Esophagus squamous epithelium (tissue), 5 donors: ENCODE measurements around the gene PIAS2. TPM values are rescaled to one million over a fixed set of nuclear protein-coding genes. Genes with fewer than 3 reads are reported as not detected.

Experiments
- DNase-seq: peaks from one replicate; lab custom pipeline; 2025; lab: John Stamatoyannopoulos, UW
- H3K27ac ChIP-seq, 4 donors: fragments of 200-600 bp; sonication (generic); one replicate each; pipeline ENCODE4 v1.5.1; 2016 to 2019; ENCODE audit warnings: mild to moderate bottlenecking in 1 of 4
- H3K27me3 ChIP-seq, 4 donors: fragments of 200-600 bp; sonication (generic); 1 replicate in 3 of 4; 2 replicates in 1 of 4; pipeline versions ENCODE4 v1.5.1 to v1.6.0; 2017 to 2021; ENCODE audit warnings: antibody characterized with exemption in 1 of 4
- H3K36me3 ChIP-seq, 3 donors: fragments of 200-600 bp; sonication (generic); one replicate each; pipeline ENCODE4 v1.5.1; 2016 to 2019
- H3K4me1 ChIP-seq, 3 donors: fragments of 200-600 bp; sonication (generic); one replicate each; pipeline ENCODE4 v1.5.1; 2017 to 2019
- H3K4me3 ChIP-seq, 4 donors: fragments of 200-600 bp; sonication (generic); 1 replicate in 3 of 4; 2 replicates in 1 of 4; pipeline ENCODE4 v1.5.1; 2016 to 2019; ENCODE audit warnings: mild to moderate bottlenecking in 2 of 4, moderate library complexity in 1 of 4
- H3K9me3 ChIP-seq, 3 donors: fragments of 200-600 bp; sonication (generic); one replicate each; pipeline ENCODE4 v1.5.1; 2016 to 2019
- CTCF ChIP-seq, 6 experiments: fragments of 450-650 bp in 4 of 6; fragments of 200-600 bp in 2 of 6; sonication (generic) in 2 of 6; IDR thresholded peaks; one replicate each; pipeline ENCODE4 v1.5.1; 2016 to 2019; ENCODE audit warnings: antibody characterized with exemption in 6 of 6, mild to moderate bottlenecking in 4 of 6, moderate library complexity in 4 of 6
- POLR2A ChIP-seq, 4 donors: fragments of 450-650 bp; IDR thresholded peaks; one replicate each; pipeline ENCODE4 v1.6.1; 2017; ENCODE audit warnings: antibody characterized with exemption in 4 of 4, mild to moderate bottlenecking in 4 of 4, moderate library complexity in 3 of 4
- WGBS, 2 donors: methylation state at CpG; one replicate each; pipeline ENCODE4 v1.1.5; 2018; 5-methylcytosine and 5-hydroxymethylcytosine counted together
- intact Hi-C: fragments of 100-400 bp; cut with DNase I; formaldehyde crosslinking; loops from one replicate; pipeline ENCODE4 v1.15.0; 2022
- total RNA-seq, 4 donors: library from RNA; depleted of rRNA; stranded (reverse); fragments of >200 nt; gene quantifications; one replicate each; pipeline ENCODE4 v1.1.0, GENCODE V29; 2016
- donor health status: DM: yes; HTN: yes; CAD: no.

The PIAS2 gene
- total RNA-seq, 4 donors from 2014 or later, result 6.0 to 24.0 (median 12.0) TPM

- Histone ChIP-seq H3K4me1 (no peaks in the 10 kb centered on the region), H3K27ac (no peak overlapping the region), H3K4me3 (no peak overlapping the region), H3K36me3 (peaks cover 0 to 36% (median 5%) of the 10 kb centered on the region in 3 donors), H3K9me3 (no peaks in the 10 kb centered on the region), H3K27me3 (no peaks in the 10 kb centered on the region)
- DNase-seq, result no peak
- TF ChIP-seq POLR2A (IDR thresholded peaks at IDR 0.05), result no peak
- no peak for TF ChIP-seq CTCF (IDR thresholded peaks at IDR 0.05)
- intact Hi-C loops, result no loop called here
These were observed 60.3 kb downstream of the PIAS2 start for GRCh38 chr18:46856973-46857372.

DNA sequence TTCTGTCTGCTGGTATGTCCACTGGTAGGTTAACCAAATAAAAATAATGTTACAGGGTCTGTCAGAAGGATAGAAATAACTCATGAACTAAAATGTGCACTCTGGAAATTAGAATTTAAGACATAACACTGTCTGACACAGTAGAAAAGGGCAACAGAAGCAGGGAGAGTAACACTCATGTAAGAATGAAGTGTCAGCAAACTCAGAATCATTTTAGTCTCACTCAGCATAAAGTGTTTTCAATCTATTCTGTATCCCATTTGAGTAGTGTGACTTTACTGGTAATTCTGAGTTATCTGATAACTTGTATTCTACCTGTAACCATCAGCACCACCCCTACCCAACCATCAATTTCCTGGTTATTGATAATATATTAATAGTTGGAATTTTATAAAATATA, 68.3 kb downstream of the PIAS2 start:
- Histone ChIP-seq H3K27me3 (no peaks in the 10 kb centered on the region), H3K4me3 (no peak overlapping the region), H3K4me1 (no peaks in the 10 kb centered on the region), H3K27ac (no peak overlapping the region), H3K9me3 (no peaks in the 10 kb centered on the region), H3K36me3 (peaks cover 0 to 29% (median 0%) of the 10 kb centered on the region in 3 donors)
- no peak for TF ChIP-seq POLR2A (IDR thresholded peaks at IDR 0.05)
- no peak for TF ChIP-seq CTCF (IDR thresholded peaks at IDR 0.05)
- no peak for DNase-seq
- intact Hi-C loops, result no loop called here

DNA sequence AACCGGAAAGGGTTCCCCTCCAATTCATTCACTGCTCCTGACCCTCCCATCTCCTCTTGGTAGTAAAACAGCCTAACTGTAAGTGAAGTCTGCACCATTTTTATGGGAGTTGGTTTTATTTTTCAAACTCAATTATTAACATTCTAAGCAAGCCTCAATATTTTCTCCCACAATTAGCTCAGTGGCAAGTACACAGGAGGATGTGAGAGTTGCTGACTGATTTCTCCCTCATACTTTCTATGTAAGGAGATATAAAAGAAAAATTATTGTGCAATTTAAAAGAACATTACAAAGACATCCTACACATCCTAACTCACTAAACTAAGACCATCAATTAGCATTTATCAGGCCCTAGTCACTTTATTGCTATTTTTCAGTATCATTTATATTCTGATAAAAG, 73.9 kb downstream of the PIAS2 start:
- Histone ChIP-seq H3K27ac (no peak overlapping the region), H3K9me3 (no peaks in the 10 kb centered on the region), H3K27me3 (no peaks in the 10 kb centered on the region), H3K4me1 (no peaks in the 10 kb centered on the region), H3K36me3 (peaks cover 0 to 12% (median 0%) of the 10 kb centered on the region in 3 donors), H3K4me3 (no peak overlapping the region)
- TF ChIP-seq POLR2A (IDR thresholded peaks at IDR 0.05) (no peak), CTCF (IDR thresholded peaks at IDR 0.05) (no peak)
- 96 to 100% methylated on average over 1 of the region's 1 CpG for WGBS, 2 donors
- intact Hi-C loops, result no loop called here
- DNase-seq, result no peak

DNA sequence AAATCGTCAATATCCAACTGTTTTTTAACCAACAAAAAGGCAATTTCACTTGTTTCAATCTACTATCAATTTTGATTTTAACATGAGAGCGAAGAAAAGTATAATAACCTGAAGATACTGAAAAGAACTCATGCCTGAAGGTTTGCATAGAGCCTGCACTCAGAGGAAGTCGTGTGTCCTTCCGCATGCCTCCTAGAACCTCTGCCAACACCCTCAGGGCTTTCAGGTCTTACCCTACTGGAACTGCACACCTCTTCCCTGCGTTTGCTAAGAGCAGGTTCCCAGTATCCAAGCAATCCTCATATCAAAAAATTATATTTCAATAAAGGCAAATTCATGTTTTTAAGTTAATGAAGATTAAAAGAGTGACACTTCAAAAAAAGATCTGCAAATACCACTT, 74.7 kb downstream of the PIAS2 start:
- no peak overlapping the region for H3K27ac ChIP-seq
- H3K4me1 ChIP-seq, result no peaks in the 10 kb centered on the region
- no peak for TF ChIP-seq CTCF (IDR thresholded peaks at IDR 0.05)
- TF ChIP-seq POLR2A (IDR thresholded peaks at IDR 0.05), result no peak
- H3K36me3 ChIP-seq, result peaks cover 0 to 17% (median 0%) of the 10 kb centered on the region in 3 donors
- intact Hi-C loops, result no loop called here
- DNase-seq, result no peak
- H3K9me3 ChIP-seq, result no peaks in the 10 kb centered on the region
- H3K27me3 ChIP-seq, result no peaks in the 10 kb centered on the region
- whole genome bisulfite sequencing, 2 donors, result 60 to 64% methylated on average over 5 of the region's 5 CpGs
- H3K4me3 ChIP-seq, result no peak overlapping the region

- Histone ChIP-seq H3K4me3 (no peak overlapping the region), H3K27me3 (no peaks in the 10 kb centered on the region), H3K27ac (no peak overlapping the region), H3K36me3 (peaks cover 0 to 63% (median 0%) of the 10 kb centered on the region in 3 donors), H3K4me1 (no peaks in the 10 kb centered on the region), H3K9me3 (no peaks in the 10 kb centered on the region)
- no peak for DNase-seq
- no peak for TF ChIP-seq CTCF (IDR thresholded peaks at IDR 0.05)
- TF ChIP-seq POLR2A (IDR thresholded peaks at IDR 0.05), result no peak
- intact Hi-C loops, result no loop called here
- 100% methylated on average over 1 of the region's 1 CpG for WGBS, 2 donors
These were observed 83.4 kb downstream of the PIAS2 start for GRCh38 chr18:46833899-46834298.
